ENCODE measurements around the gene FAM50A. TPM values are rescaled to one million over a fixed set of nuclear protein-coding genes. Genes with fewer than 3 reads are reported as not detected.
A peak's percentile ranks its signal among the peaks of the same experiment; 100 is the strongest.
"Not testable (repeated sequence)": the region's sequence is repeated elsewhere in the genome, so short reads cannot be mapped to it uniquely, and the experiment has no call there.

FAM50A gene
- total RNA-seq, 2 experiments from 2014 or later: 30.8 to 55.1 TPM

DNA sequence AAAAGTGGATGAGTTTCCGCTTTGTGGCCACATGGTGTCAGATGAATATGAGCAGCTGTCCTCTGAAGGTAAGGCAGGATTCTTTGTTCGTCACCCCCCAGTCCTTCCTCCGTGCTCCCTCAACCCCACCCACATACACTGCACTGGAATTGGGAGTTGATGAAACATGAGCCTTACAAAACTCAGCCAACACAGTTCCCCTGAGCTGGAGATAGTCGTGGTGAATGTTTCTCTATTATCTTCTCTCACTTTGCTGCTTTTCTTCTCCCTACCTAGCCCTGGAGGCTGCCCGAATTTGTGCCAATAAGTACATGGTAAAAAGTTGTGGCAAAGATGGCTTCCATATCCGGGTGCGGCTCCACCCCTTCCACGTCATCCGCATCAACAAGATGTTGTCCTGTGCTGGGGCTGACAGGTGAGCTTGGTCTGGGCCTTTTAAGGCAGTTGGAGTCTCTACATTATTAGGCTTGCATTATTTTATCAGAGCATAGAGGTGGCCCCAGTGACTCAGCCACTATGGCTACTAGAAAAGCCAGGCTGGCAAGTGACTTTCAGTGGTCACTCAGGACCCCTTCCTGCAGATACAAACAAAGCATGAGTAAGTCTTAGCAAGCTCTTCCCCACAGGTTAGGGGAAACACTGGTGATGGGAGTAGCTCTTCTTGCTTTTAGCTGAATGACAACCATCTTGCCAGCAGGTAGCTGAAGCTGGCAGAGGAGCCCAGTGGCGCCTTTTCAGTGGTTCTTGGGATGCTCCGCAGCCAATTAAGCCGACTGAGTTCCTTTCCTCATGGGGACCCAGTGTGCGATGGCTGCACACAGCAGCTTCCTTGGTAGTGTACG is 44.2 kb upstream of the FAM50A start:
- H4K20me1 ChIP-seq (ENCODE audit: insufficient read depth, low read length): no peaks in the 10 kb centered on the region
- no TSS peak for BruUV-seq (replicated peaks)
- H2AFZ ChIP-seq (ENCODE audit: low read length): no peak overlapping the region
- H3K27ac ChIP-seq (ENCODE audit: low read depth, low read length, poor library complexity, severe bottlenecking): peak overlapping the region; percentile 90
- intact Hi-C loops (cut with micrococcal nuclease; ENCODE audit: unreplicated experiment): loop anchor here (5.0 kb wide), 1 partner anchor 133 kb away; no protein-coding TSS in a partner anchor
- ChIA-PET CTCF (ENCODE audit: unreplicated experiment) (no interaction called here), POLR2A (interaction anchor here (0.8 to 1.3 kb wide), 4 partner anchors 11 to 82 kb away, joined by 3 read pairs; no protein-coding TSS in a partner anchor)
- peaks cover 9% of the 10 kb centered on the region for H3K4me1 ChIP-seq (ENCODE audit: insufficient read depth, low read length, poor library complexity, severe bottlenecking)
- H3K36me3 ChIP-seq (ENCODE audit: insufficient read depth, low read length): peaks cover 38% of the 10 kb centered on the region
- peak overlapping the region; percentile 98 for H3K4me2 ChIP-seq (ENCODE audit: low read length)
- peak overlapping the region; percentile 86 for H3K4me3 ChIP-seq (ENCODE audit: low read depth, low read length, poor library complexity, severe bottlenecking)
- no peaks in the 10 kb centered on the region for H3K9me3 ChIP-seq (ENCODE audit: low read length)
- peaks cover 13% of the 10 kb centered on the region; the same call in 1 of the 2 replicates for H3K79me2 ChIP-seq (ENCODE audit: insufficient read depth, low read depth, low read length)
- peak; percentile 12 for DNase-seq (ENCODE audit: low spot score)
- TF ChIP-seq EZH2phosphoT487 (IDR thresholded peaks at IDR 0.05; ENCODE audit: borderline replicate concordance, low read depth, low read length): no peak
- no peak for TF ChIP-seq CTCF (conservative IDR thresholded peaks at IDR 0.05; ENCODE audit: low read length)
- H3K9me2 ChIP-seq (ENCODE audit: insufficient read depth, low read length): no peaks in the 10 kb centered on the region

GRCh38 chrX:154400369-154400817 is 43.5 kb upstream of the FAM50A start:
- H4K20me1 ChIP-seq (ENCODE audit: insufficient read depth, low read length); H3K9me2 ChIP-seq (ENCODE audit: insufficient read depth, low read length); CTCF ChIA-PET (ENCODE audit: unreplicated experiment); BruUV-seq (replicated peaks); H3K27ac ChIP-seq (ENCODE audit: low read depth, low read length, poor library complexity, severe bottlenecking); H2AFZ ChIP-seq (ENCODE audit: low read length); H3K9me3 ChIP-seq (ENCODE audit: low read length); DNase-seq (ENCODE audit: low spot score); H3K4me1 ChIP-seq (ENCODE audit: insufficient read depth, low read length, poor library complexity, severe bottlenecking): not testable (repeated sequence)
- Histone ChIP-seq H3K79me2 (ENCODE audit: insufficient read depth, low read depth, low read length) (peaks cover 13% of the 10 kb centered on the region; the same call in 1 of the 2 replicates), H3K4me3 (ENCODE audit: low read depth, low read length, poor library complexity, severe bottlenecking) (peak overlapping the region; percentile 86), H3K36me3 (ENCODE audit: insufficient read depth, low read length) (peaks cover 38% of the 10 kb centered on the region), H3K4me2 (ENCODE audit: low read length) (peak overlapping the region; percentile 98; the same call in 1 of the 2 replicates)
- POLR2A ChIA-PET: interaction anchor here (0.8 to 1.3 kb wide), 4 partner anchors 10 to 81 kb away, joined by 3 read pairs; no protein-coding TSS in a partner anchor
- intact Hi-C loops (cut with micrococcal nuclease; ENCODE audit: unreplicated experiment): loop anchor here (5.0 kb wide), 1 partner anchor 132 kb away; no protein-coding TSS in a partner anchor

DNA sequence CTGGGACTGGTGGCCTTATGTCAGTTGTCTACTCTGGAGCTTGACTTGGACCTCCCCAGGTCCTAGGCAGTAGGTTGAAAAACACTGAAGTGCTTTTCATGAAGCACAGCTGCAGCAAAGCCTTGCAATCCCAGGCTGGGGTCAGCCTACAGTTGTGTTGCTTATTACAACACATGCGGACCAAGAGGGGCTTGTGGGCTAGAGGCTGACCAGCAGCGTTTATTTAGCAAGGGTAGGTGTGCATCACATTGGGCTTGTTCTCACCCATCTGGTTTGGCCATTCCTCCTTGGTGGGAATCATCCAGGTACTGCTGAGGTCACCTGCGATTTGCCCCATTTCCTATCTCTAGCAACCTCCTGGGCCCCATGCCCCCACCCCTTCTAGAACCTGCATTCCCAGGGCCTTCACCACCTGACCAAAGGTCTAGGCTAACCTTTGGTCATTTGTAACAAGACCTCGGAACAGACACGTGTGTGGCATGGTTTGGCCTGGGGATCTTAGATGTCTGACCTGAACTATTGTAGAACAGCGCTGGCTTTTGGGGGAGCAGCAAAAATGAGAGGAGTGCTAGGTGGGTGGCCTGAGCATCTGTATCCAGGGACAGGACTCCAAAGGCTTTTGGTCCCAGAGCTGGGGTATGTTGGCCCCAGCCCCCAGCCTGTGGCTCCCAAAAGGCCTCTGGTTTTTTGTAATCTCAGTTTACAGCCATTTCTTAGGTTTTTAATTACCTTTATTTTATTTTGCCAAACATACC is 42.7 kb upstream of the FAM50A start:
- Histone ChIP-seq H3K4me2 (ENCODE audit: low read length) (0 out of 2 replicates have a peak overlapping the region, but pooled peaks have one; percentile 26), H2AFZ (ENCODE audit: low read length) (no peak overlapping the region), H3K9me2 (ENCODE audit: insufficient read depth, low read length) (no peaks in the 10 kb centered on the region), H3K79me2 (ENCODE audit: insufficient read depth, low read depth, low read length) (peaks cover 13% of the 10 kb centered on the region; the same call in 1 of the 2 replicates), H3K9me3 (ENCODE audit: low read length) (no peaks in the 10 kb centered on the region), H4K20me1 (ENCODE audit: insufficient read depth, low read length) (no peaks in the 10 kb centered on the region), H3K36me3 (ENCODE audit: insufficient read depth, low read length) (peaks cover 38% of the 10 kb centered on the region), H3K27ac (ENCODE audit: low read depth, low read length, poor library complexity, severe bottlenecking) (peak overlapping the region; percentile 39), H3K4me1 (ENCODE audit: insufficient read depth, low read length, poor library complexity, severe bottlenecking) (peaks cover 9% of the 10 kb centered on the region), H3K4me3 (ENCODE audit: low read depth, low read length, poor library complexity, severe bottlenecking) (no peak overlapping the region)
- no TSS peak for BruUV-seq (replicated peaks)
- TF ChIP-seq EZH2phosphoT487 (IDR thresholded peaks at IDR 0.05; ENCODE audit: borderline replicate concordance, low read depth, low read length): no peak
- no peak for TF ChIP-seq CTCF (conservative IDR thresholded peaks at IDR 0.05; ENCODE audit: low read length)
- ChIA-PET CTCF (ENCODE audit: unreplicated experiment) (no interaction called here), POLR2A (no interaction called here)
- intact Hi-C loops (cut with micrococcal nuclease; ENCODE audit: unreplicated experiment): loop anchor here (5.0 kb wide), 1 partner anchor 131 kb away; no protein-coding TSS in a partner anchor
- DNase-seq (ENCODE audit: low spot score): peak; percentile 11
